SHP77 treated with DMSO at 0.1 percent for 48 hours (cell line): Measurements from ENCODE around the gene ZSWIM6.

ENCODE experiments used
- DNase-seq: peaks from one replicate; lab custom pipeline; 2025; lab: John Stamatoyannopoulos, UW

The ZSWIM6 gene

GRCh38 chr5:61332851-61333320 lies 828 bp downstream of the ZSWIM6 start:
- DNase-seq: no peak

- DNase-seq: no peak
Measured at GRCh38 chr5:61333321-61333953, 1.4 kb downstream of the ZSWIM6 start.

- no peak for DNase-seq
Measured at GRCh38 chr5:61333954-61334867, 2.2 kb downstream of the ZSWIM6 start.

- no peak for DNase-seq
Measured at GRCh38 chr5:61334868-61335615, 3.0 kb downstream of the ZSWIM6 start.

- no peak for DNase-seq
Measured at GRCh38 chr5:61339764-61340163, 7.7 kb downstream of the ZSWIM6 start.

- no peak for DNase-seq
Measured at GRCh38 chr5:61340775-61341361, 8.8 kb downstream of the ZSWIM6 start.

- no peak for DNase-seq
Measured at GRCh38 chr5:61342071-61342501, 10.0 kb downstream of the ZSWIM6 start.

GRCh38 chr5:61344187-61344944 lies 12.3 kb downstream of the ZSWIM6 start:
- DNase-seq: peak; percentile 52

GRCh38 chr5:61346511-61346910 lies 14.5 kb downstream of the ZSWIM6 start:
- DNase-seq: no peak

- DNase-seq: no peak
Measured at GRCh38 chr5:61347080-61347479, 15.0 kb downstream of the ZSWIM6 start.

GRCh38 chr5:61348447-61348846 lies 16.4 kb downstream of the ZSWIM6 start:
- no peak for DNase-seq

GRCh38 chr5:61349935-61350334 lies 17.9 kb downstream of the ZSWIM6 start:
- DNase-seq: no peak

- no peak for DNase-seq
Measured at GRCh38 chr5:61350535-61350934, 18.5 kb downstream of the ZSWIM6 start.

GRCh38 chr5:61351733-61352132 lies 19.7 kb downstream of the ZSWIM6 start:
- no peak for DNase-seq

GRCh38 chr5:61352180-61352579 lies 20.1 kb downstream of the ZSWIM6 start:
- DNase-seq: no peak

- no peak for DNase-seq
Measured at GRCh38 chr5:61352612-61353156, 20.6 kb downstream of the ZSWIM6 start.

GRCh38 chr5:61353293-61353692 lies 21.2 kb downstream of the ZSWIM6 start:
- no peak for DNase-seq

GRCh38 chr5:61354199-61354598 lies 22.1 kb downstream of the ZSWIM6 start:
- DNase-seq: no peak

GRCh38 chr5:61357745-61358144 lies 25.7 kb downstream of the ZSWIM6 start:
- DNase-seq: no peak

- DNase-seq: no peak
Measured at GRCh38 chr5:61362796-61363368, 30.8 kb downstream of the ZSWIM6 start.
